HG02884 (cell line): Measurements from ENCODE around the gene ADA.

Source experiments
- ATAC-seq: cut with Tn5 transposase; IDR thresholded peaks from one replicate; pipeline ENCODE4 v1.9.1; 2021; ENCODE audit warnings: mild to moderate bottlenecking, moderate library complexity; ENCODE audit not compliant: unreplicated experiment

ADA gene

GRCh38 chr20:44625361-44625760 lies 26.1 kb downstream of the ADA start:
- no peak for ATAC-seq

DNA sequence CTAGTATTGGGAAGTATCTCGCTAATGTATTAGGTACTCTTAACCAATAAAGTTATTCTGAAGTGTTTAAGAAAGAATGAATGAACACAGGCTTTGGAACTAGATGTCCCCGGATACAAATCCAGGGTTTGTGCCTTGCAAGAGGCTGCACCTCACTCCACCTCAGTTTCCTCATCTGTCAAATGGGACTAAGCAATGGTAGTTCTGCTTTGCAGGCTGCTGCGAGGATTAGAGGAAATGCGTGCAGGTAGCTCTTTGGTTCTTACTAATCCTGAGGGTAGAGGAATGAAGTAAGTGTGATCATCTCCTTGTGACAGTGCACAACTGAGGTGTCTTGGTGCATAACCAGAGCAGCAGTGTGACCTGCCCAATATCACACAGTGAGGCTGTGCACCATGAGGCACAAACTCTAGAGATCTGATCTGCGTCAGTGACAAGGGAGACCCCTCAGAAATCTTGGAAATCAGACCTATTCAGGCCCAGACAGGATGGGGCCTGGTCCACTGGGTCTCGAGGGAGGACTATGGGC lies 26.7 kb downstream of the ADA start:
- ATAC-seq, result no peak

GRCh38 chr20:44624152-44624551 lies 27.3 kb downstream of the ADA start:
- no peak for ATAC-seq

- ATAC-seq, result no peak
Observed at GRCh38 chr20:44622501-44623270, 28.8 kb downstream of the ADA start.

GRCh38 chr20:44621939-44622338 lies 29.6 kb downstream of the ADA start:
- ATAC-seq, result no peak

- ATAC-seq, result no peak
Observed at GRCh38 chr20:44621325-44621724, 30.2 kb downstream of the ADA start.

- no peak for ATAC-seq
Observed at GRCh38 chr20:44620030-44620429, 31.5 kb downstream of the ADA start.

DNA sequence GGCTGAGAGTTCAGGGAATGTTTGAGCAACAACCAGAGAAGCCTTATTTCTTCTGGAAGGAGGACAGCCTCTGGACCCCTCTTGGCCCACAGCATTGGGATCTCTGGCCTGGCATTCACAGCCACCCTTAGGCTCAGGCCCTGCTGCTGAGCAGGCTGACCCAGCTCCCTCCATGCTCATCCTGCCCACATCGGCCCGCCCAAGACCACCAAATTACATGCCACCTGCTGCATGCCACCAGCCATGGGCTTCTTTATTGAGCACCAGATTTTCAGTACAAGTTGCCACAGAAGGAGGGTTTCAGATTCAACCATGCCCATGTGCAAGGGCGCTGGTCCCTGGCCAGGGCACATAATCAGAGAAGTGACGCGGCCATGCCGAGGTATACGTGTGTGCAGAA lies 32.2 kb downstream of the ADA start:
- ATAC-seq, result no peak

DNA sequence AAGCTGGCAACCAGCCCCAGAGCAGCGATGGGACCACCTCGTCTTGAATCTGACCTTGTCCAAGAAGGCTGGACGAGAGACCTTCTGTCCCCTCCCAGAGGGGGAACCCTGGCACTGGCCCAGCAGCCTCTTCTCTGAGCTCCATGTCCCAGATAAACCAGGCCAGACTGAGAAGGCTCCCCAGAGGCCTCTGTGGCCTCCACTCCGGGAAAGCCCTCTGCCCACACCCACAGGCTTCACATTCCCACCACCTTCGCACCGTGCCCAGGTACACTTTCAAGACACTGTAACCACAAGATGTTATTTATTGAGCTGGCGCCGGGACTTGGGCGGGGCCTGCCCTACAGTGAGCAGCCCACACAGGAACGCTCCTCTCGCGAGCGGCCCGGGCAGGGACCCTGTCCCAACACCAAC lies 33.2 kb downstream of the ADA start:
- ATAC-seq, result no peak

GRCh38 chr20:44616604-44616964 lies 34.9 kb downstream of the ADA start:
- ATAC-seq, result no peak

DNA sequence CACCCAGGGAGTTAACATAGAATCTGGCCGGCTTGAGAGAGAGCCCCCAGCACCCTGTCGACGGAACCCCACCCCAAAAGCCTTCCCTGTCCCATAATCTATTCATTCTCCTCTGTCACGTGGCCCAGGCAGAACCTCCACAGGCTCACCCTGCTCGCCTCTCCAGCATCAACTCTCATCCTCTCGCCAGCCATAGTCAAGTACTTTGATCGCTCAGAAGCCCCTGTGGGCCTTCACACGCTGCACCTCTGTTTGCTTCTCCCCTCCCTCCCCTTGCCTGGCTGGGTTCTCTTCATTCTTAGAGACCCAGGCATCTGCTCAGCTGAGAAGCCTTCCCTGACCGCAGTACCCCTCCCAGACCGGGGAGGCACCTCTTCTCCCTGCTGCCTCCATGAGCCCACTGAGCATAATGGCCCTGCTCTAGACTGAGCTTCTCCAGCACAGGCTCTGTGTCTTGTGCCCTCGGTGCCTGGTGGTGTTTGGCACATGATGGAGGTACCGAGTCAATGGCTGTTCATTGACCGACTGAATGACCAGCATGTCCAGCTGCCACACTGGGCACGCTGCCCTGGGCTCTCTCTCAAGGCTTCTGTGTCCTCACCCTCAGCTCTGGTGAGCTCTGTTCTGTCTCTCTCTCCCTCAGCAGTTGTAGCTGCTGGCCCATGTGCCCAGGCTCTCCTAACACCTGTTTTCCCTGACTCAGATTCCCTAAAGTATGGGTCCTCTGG lies 35.5 kb downstream of the ADA start:
- no peak for ATAC-seq

DNA sequence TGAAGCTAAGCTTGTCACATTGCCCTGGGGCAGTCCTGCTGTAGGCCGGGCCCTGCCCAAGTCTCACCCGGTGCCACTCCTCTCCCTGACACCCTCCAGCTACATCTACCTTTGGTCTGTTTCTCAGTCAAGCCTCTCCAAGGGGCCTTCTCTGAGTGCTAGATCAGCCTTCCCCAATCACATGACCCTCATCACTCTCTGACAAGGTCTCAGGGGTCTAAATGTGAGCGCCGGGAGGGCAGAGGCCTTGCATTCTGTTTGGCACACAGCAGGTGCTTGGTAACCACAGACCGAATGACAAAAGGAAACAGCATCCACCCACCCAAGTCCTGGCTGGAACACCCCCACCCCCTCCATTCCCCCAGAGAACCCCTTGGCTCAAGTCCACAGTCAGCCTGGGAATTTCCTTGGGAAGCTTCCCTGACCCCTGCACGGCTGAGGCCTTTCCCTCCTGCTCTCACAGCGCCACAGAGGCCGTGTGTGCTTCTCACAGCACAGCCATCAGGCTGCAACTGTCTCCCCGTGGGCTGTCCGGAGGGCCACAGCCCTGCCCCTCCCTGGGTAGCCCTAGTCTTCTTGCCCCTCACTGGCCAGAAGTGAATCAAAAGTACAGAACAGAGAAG lies 36.2 kb downstream of the ADA start:
- ATAC-seq, result no peak

GRCh38 chr20:44614525-44614924 lies 37.0 kb downstream of the ADA start:
- no peak for ATAC-seq

DNA sequence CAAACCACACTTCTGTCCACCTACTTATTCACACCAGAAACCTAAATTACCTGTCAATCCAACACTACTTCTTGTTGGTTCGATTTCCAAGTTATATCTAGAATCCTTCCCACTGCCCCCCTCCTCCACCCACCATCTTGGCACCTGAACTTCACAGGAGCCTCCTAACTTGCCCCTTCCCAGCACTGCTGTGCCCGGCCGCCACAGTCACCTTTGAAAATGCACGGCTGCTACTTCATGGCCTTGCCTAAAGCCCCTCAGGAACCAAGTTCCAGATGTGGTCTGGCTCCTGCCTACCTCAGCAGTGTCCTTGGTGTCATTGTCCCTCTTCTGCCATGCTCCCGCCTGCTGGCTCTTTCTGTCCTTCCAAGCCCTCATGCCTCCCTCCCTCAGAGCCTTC lies 37.9 kb downstream of the ADA start:
- ATAC-seq, result no peak

- ATAC-seq, result no peak
Observed at GRCh38 chr20:44610313-44610962, 41.1 kb downstream of the ADA start.

DNA sequence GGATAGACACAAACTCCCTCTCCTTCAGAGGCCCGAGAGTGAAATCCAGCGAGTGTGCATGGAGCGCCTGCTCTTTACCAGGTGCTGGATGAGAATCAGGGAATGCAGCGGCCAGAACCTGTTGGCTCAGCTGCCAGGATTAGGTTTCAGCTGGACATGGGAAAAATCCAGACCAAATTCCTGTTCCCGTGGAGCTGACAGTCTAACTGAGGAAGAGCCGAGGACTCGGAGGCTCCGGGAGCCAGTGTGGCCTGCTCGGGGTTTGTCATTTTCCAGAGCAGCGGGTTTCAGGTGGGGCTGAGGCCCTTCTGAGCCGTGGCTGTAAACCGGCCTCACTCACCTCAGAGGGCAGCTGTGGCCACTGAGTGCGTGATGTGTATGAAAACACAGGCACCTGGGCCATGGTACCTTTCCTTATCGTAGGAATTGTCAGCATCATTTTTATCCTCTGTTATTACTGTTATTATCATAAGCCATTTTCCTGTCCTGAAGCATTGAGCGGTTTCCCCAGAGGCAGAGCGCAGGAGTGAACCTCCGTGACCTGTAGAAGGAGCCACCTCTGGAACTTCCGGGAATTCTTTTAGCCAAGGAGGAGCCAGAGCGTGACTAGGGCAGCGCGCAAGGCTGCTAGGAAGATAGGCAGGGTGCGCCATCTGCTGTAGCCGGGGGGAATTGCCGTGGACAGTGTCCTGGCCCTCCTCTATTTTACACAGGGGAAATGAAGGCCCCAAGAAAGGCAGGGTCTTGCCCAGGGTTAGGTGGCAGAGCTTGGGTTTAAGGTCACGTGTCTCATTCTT lies 41.8 kb downstream of the ADA start:
- ATAC-seq, result no peak

GRCh38 chr20:44609006-44609515 lies 42.4 kb downstream of the ADA start:
- no peak for ATAC-seq

- ATAC-seq, result no peak
Observed at GRCh38 chr20:44606725-44607441, 44.6 kb downstream of the ADA start.

- no peak for ATAC-seq
Observed at GRCh38 chr20:44603327-44603726, 48.2 kb downstream of the ADA start.

DNA sequence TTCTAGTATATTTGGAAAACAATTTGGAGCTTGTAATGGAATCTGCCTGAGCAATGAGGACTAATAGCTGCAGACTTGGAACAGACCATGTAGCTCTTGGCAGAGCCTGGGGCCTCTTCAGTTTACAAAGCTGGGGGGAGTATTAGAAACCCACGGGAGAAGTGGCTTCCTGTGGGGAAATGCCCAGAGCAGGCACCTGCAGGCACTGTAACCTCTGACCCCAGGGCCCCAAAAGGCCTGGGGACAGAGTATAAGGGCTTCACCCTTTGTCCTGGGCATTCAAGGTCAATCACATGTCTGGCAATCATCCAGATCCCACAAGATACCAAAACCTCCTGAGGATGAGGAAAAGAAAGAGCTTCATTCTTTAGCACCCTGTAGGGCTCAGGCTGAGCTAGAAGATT lies 49.7 kb downstream of the ADA start:
- ATAC-seq, result no peak
